Trophoblast cell (in vitro differentiated cells and primary cell): ENCODE measurements around the gene KRTAP3-2.

Source experiments
- DNase-seq, 2 donors: peaks; one replicate each; pipeline ENCODE4 v3.0.0-alpha.2; 2016
- H2AFZ ChIP-seq: 2 replicates; pipeline ENCODE4 v1.6.1; 2013; ENCODE audit warnings: low read length, moderate library complexity, mild to moderate bottlenecking; ENCODE audit not compliant: insufficient read depth, poor library complexity
- H2AK5ac ChIP-seq: 2 replicates; pipeline ENCODE4 v1.6.1; 2013; ENCODE audit warnings: mild to moderate bottlenecking, low read length
- H2BK120ac ChIP-seq: 2 replicates; pipeline ENCODE4 v1.6.1; 2013; ENCODE audit warnings: low read length, mild to moderate bottlenecking, moderate library complexity; ENCODE audit not compliant: insufficient read depth, poor library complexity
- H2BK12ac ChIP-seq: 2 replicates; pipeline ENCODE4 v1.6.1; 2013; ENCODE audit warnings: mild to moderate bottlenecking, low read length, moderate library complexity
- H2BK5ac ChIP-seq: 2 replicates; pipeline ENCODE4 v1.6.1; 2013; ENCODE audit warnings: low read length, low read depth, moderate library complexity, mild to moderate bottlenecking; ENCODE audit not compliant: poor library complexity
- H3K14ac ChIP-seq: 2 replicates; pipeline ENCODE4 v1.6.1; 2013; ENCODE audit warnings: mild to moderate bottlenecking, low read length
- H3K18ac ChIP-seq: 2 replicates; pipeline ENCODE4 v1.6.1; 2013; ENCODE audit warnings: mild to moderate bottlenecking, low read length
- H3K23ac ChIP-seq: 2 replicates; pipeline ENCODE4 v1.6.1; 2013; ENCODE audit warnings: low read length
- H3K27ac ChIP-seq: 2 replicates; pipeline ENCODE4 v1.5.1; 2013; ENCODE audit warnings: low read depth, mild to moderate bottlenecking, inconsistent platforms, low read length, moderate library complexity
- H3K27me3 ChIP-seq: 2 replicates; pipeline ENCODE4 v1.6.1; 2013; ENCODE audit warnings: inconsistent platforms, mild to moderate bottlenecking, low read length, moderate library complexity; ENCODE audit not compliant: insufficient read depth
- H3K36me3 ChIP-seq, 2 experiments: 1 replicate in 1 of 2; 2 replicates in 1 of 2; pipeline ENCODE4 v1.6.1; 2013; ENCODE audit warnings: low read length in 2 of 2, mild to moderate bottlenecking in 2 of 2, moderate library complexity in 1 of 2; ENCODE audit not compliant: insufficient read depth in 2 of 2, control insufficient read depth in 1 of 2
- H3K4ac ChIP-seq: 2 replicates; pipeline ENCODE4 v1.6.1; 2013; ENCODE audit warnings: low read depth, mild to moderate bottlenecking, low read length, moderate library complexity
- H3K4me1 ChIP-seq, 2 experiments: 1 replicate in 1 of 2; 2 replicates in 1 of 2; pipeline ENCODE4 v1.6.1; 2013; ENCODE audit warnings: low read length in 2 of 2, mild to moderate bottlenecking in 2 of 2, moderate library complexity in 1 of 2; ENCODE audit not compliant: insufficient read depth in 2 of 2, control insufficient read depth in 1 of 2
- H3K4me2 ChIP-seq: 2 replicates; pipeline ENCODE4 v1.6.1; 2013; ENCODE audit warnings: inconsistent platforms, mild to moderate bottlenecking, low read length, moderate library complexity
- H3K4me3 ChIP-seq: 2 replicates; pipeline ENCODE4 v1.5.1; 2013; ENCODE audit warnings: mild to moderate bottlenecking, low read depth, low read length, inconsistent platforms
- H3K79me1 ChIP-seq: one replicate; pipeline ENCODE4 v1.6.1; 2013; ENCODE audit warnings: low read length
- H3K79me2 ChIP-seq: 2 replicates; pipeline ENCODE4 v1.6.1; 2013; ENCODE audit warnings: low read length, mild to moderate bottlenecking; ENCODE audit not compliant: control insufficient read depth, insufficient read depth, poor library complexity
- H3K9ac ChIP-seq: 2 replicates; pipeline ENCODE4 v1.6.1; 2013; ENCODE audit warnings: mild to moderate bottlenecking, low read length
- H3K9me3 ChIP-seq: 2 replicates; pipeline ENCODE4 v1.6.1; 2013; ENCODE audit warnings: low read depth, mild to moderate bottlenecking, control low read depth, inconsistent platforms, low read length; ENCODE audit not compliant: insufficient read depth
- H4K12ac ChIP-seq: 2 replicates; pipeline ENCODE4 v1.6.1; 2013; ENCODE audit warnings: low read depth, mild to moderate bottlenecking, low read length, moderate library complexity
- H4K8ac ChIP-seq: 2 replicates; pipeline ENCODE4 v1.6.1; 2013; ENCODE audit warnings: low read depth, mild to moderate bottlenecking, low read length, moderate library complexity
- H4K91ac ChIP-seq: one replicate; pipeline ENCODE4 v1.6.1; 2013; ENCODE audit warnings: low read depth, mild to moderate bottlenecking, low read length, moderate library complexity
- WGBS: extraction: QIAGEN DNeasy Blood & Tissue Kit; methylation state at CpG from one replicate; pipeline ENCODE4 v1.1.7; 2013; ENCODE audit warnings: missing lambda C conversion rate; ENCODE audit not compliant: insufficient read length, insufficient coverage; ENCODE audit errors: extremely low coverage; 5-methylcytosine and 5-hydroxymethylcytosine counted together

The KRTAP3-2 gene

GRCh38 chr17:41029633-41030245 lies 30.0 kb upstream of the KRTAP3-2 start, which contains the start of gene KRTAP1-4:
Gene KRTAP1-4 (minus strand): TSS chr17:41030195. CDS start chr17:41030078, 117 bp downstream.
- H4K91ac ChIP-seq = no peak within 1 kb of the TSS
- no peak within 1 kb of the TSS for H4K12ac ChIP-seq
- no peak within 1 kb of the TSS for H4K8ac ChIP-seq
- no peak within 1 kb of the TSS for H2BK12ac ChIP-seq
- H3K14ac ChIP-seq = no peak within 1 kb of the TSS
- no peaks in the 10 kb centered on the region for H3K4me1 ChIP-seq
- no peak for DNase-seq
- no peak within 1 kb of the TSS for H3K18ac ChIP-seq
- no peaks in the 10 kb centered on the region for H3K9me3 ChIP-seq
- H3K4ac ChIP-seq = no peak within 1 kb of the TSS
- no peak within 1 kb of the TSS for H2AK5ac ChIP-seq
- H3K79me2 ChIP-seq = no peaks in the 10 kb centered on the region
- H2AFZ ChIP-seq = no peak within 1 kb of the TSS
- no CpG with 5 or more reads among the region's 12 CpGs for WGBS
- no peak within 1 kb of the TSS for H3K4me2 ChIP-seq
- H3K36me3 ChIP-seq = no peaks in the 10 kb centered on the region
- H3K27ac ChIP-seq = no peak within 1 kb of the TSS
- H3K4me3 ChIP-seq = no peak within 1 kb of the TSS
- H3K79me1 ChIP-seq = no peaks in the 10 kb centered on the region
- no peak within 1 kb of the TSS for H3K9ac ChIP-seq
- H2BK5ac ChIP-seq = no peak within 1 kb of the TSS
- no peak within 1 kb of the TSS for H3K23ac ChIP-seq
- H3K27me3 ChIP-seq = no peaks in the 10 kb centered on the region
- no peak within 1 kb of the TSS for H2BK120ac ChIP-seq

- DNase-seq = peak in 1 of 2 donors; percentile 31
- Histone ChIP-seq H3K4me1 (no peaks in the 10 kb centered on the region), H3K4ac (no peak within 1 kb of the TSS), H2BK12ac (no peak within 1 kb of the TSS), H2AK5ac (no peak within 1 kb of the TSS), H4K8ac (no peak within 1 kb of the TSS), H3K23ac (no peak within 1 kb of the TSS), H2AFZ (no peak within 1 kb of the TSS), H3K4me3 (no peak within 1 kb of the TSS), H3K9ac (no peak within 1 kb of the TSS), H3K9me3 (no peaks in the 10 kb centered on the region), H4K12ac (no peak within 1 kb of the TSS), H3K14ac (no peak within 1 kb of the TSS), H3K36me3 (no peaks in the 10 kb centered on the region), H4K91ac (no peak within 1 kb of the TSS), H2BK5ac (no peak within 1 kb of the TSS), H3K79me1 (no peaks in the 10 kb centered on the region), H3K18ac (no peak within 1 kb of the TSS), H3K4me2 (no peak within 1 kb of the TSS), H3K27me3 (no peaks in the 10 kb centered on the region), H3K79me2 (no peaks in the 10 kb centered on the region), H2BK120ac (no peak within 1 kb of the TSS), H3K27ac (no peak within 1 kb of the TSS)
- WGBS = no CpG with 5 or more reads among the region's 9 CpGs
These were observed 27.2 kb upstream of the KRTAP3-2 start, which contains the start of gene KRTAP1-5 for GRCh38 chr17:41026715-41027471. Gene KRTAP1-5 (minus strand): TSS chr17:41027208. CDS start chr17:41027155, 53 bp downstream.

- H3K14ac ChIP-seq = no peak overlapping the region
- no peaks in the 10 kb centered on the region for H3K4me1 ChIP-seq
- H3K79me2 ChIP-seq = no peaks in the 10 kb centered on the region
- H3K23ac ChIP-seq = no peak overlapping the region
- H2AFZ ChIP-seq = no peak overlapping the region
- no peak overlapping the region for H3K4me3 ChIP-seq
- no peak overlapping the region for H4K91ac ChIP-seq
- no peak overlapping the region for H2BK120ac ChIP-seq
- DNase-seq = no peak
- no peak overlapping the region for H4K8ac ChIP-seq
- no peak overlapping the region for H2BK12ac ChIP-seq
- H3K18ac ChIP-seq = no peak overlapping the region
- no peaks in the 10 kb centered on the region for H3K36me3 ChIP-seq
- no peak overlapping the region for H3K9ac ChIP-seq
- WGBS = 100% methylated on average over 2 of the region's 3 CpGs
- no peak overlapping the region for H2BK5ac ChIP-seq
- no peak overlapping the region for H2AK5ac ChIP-seq
- H3K27ac ChIP-seq = no peak overlapping the region
- no peaks in the 10 kb centered on the region for H3K27me3 ChIP-seq
- H3K9me3 ChIP-seq = no peaks in the 10 kb centered on the region
- H3K4ac ChIP-seq = no peak overlapping the region
- H3K4me2 ChIP-seq = no peak overlapping the region
- H4K12ac ChIP-seq = no peak overlapping the region
- no peaks in the 10 kb centered on the region for H3K79me1 ChIP-seq
These were observed 25.0 kb upstream of the KRTAP3-2 start for GRCh38 chr17:41024697-41025096.

- Histone ChIP-seq H2AK5ac (no peak overlapping the region), H3K9me3 (no peaks in the 10 kb centered on the region), H3K27me3 (no peaks in the 10 kb centered on the region), H3K14ac (no peak overlapping the region), H3K79me2 (no peaks in the 10 kb centered on the region), H3K36me3 (no peaks in the 10 kb centered on the region), H3K4ac (no peak overlapping the region), H3K23ac (no peak overlapping the region), H4K91ac (no peak overlapping the region), H3K4me2 (no peak overlapping the region), H3K4me3 (no peak overlapping the region), H4K8ac (no peak overlapping the region), H2AFZ (no peak overlapping the region), H2BK120ac (no peak overlapping the region), H3K9ac (no peak overlapping the region), H3K4me1 (no peaks in the 10 kb centered on the region), H2BK12ac (no peak overlapping the region), H2BK5ac (no peak overlapping the region), H3K79me1 (no peaks in the 10 kb centered on the region), H3K27ac (no peak overlapping the region), H4K12ac (no peak overlapping the region), H3K18ac (no peak overlapping the region)
- DNase-seq = no peak
These were observed 20.6 kb upstream of the KRTAP3-2 start for GRCh38 chr17:41020336-41020735.
